Measurements from ENCODE around the gene IZUMO1.
"Not testable (repeated sequence)": the region's sequence is repeated elsewhere in the genome, so short reads cannot be mapped to it uniquely, and the experiment has no call there.

The IZUMO1 gene

DNA sequence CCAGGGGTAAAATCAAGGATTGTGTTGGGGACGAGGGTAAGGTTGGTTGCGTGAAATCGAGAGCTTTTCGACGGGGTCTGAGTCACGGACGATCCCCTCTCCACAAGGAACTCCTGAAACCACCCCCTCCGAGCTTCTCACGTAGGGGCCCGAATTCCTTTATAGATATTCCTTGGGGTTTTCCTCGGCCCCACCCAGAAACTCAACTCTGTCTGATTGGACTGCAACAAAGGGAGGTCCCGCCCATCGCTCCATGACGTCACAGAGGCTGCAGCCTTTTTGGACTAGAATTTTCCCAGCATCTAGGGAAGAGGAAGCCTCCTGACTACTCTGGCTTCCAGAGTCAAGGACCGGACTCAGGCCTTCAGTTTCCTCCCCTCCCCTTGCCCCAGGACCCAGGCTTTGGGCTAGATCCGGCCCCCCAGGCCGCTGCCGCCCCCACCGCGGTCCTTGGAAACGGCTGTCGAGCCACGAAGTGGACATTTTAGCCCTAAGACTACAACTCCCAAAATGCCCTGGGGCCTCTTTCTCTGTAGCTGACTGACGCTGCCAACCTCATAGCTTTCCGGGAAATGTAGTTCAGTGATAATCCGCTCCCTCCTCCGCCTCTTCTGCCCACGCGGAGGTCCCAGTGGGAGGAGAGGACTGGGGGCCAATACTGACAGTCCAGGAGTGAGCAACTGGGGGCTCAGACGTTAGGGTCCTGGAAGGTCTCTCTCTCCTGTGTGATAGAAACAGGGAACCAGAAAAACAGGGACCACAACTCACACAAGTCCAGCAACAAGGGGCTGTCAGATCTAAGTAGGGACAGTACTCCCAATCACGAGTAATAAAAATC is at the start of gene IZUMO1:
Gene IZUMO1, minus strand, starts transcription at position 172 of the 838 bp plus-strand sequence. CDS start 1,050 bp downstream, outside the sequence.
- no peak for DNase-seq

DNA sequence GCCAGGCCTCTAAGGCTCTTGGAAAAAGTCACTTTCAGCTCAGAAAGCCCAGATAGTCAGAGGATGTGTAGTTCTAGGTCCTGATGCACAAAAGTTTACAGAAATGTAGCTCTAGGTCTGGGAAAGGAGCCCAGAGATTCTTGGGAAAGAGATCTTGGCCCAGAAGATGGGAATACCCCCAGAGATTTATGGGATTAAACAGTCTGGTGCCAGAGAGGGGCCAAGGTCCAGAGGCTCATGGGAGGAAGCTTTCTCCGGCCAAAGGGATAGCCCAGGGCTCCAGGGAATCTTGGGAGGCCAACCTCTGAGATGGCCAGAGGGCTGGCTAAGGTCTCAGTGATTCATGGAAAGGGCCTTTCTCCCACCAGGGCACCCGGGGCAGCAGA is 49.0 kb upstream of the IZUMO1 start:
- no peak for DNase-seq

DNA sequence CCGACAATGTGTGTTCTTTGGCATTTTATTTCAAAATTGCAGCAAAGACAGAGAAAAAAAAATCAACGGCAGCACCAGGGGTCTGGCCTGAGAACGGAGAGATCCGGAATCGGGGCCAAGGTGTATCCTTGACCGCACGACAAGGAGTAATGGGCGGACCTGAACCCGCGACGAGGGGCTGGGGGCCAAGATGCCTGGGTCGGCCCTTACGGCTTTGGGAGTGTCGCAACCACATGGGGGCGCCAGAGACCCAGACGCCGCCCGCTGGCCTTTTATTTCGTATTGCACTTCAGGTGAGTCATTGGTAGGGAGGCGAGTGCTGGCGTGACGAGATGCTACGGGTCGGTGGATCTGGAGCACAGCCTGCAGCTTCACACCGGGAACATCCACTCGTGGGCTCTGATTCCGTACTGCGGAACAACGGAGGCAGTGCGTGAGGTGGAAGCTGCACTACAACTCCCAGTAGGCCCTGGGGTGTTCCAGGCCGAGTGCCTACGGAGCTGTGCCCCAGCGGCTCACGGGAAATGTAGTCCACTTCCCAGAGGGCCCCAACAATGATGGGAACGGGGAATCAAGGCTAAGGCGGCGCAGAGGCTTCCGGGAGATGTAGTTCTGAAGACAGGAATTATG is 48.5 kb upstream of the IZUMO1 start:
- peak; percentile 90 for DNase-seq

DNA sequence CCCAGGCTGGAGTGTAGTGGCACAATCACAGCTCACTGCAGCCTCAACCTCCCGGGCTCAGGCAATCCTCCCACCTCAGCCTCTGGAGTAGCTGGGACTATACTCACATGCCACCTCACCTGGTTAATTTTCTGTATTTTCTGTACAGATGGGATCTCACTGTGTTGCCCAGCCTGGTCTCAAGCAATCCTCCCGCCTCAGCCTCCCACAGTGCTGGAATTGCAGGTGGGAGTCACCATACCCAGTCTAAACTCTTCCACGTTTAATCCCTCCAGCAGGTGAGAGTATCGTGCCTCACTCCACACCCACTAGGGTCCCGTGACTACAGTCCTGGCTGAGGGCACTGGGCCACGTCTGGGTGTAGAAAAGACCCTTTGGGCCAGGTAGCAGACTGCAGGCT is 47.6 kb upstream of the IZUMO1 start:
- no peak for DNase-seq

DNA sequence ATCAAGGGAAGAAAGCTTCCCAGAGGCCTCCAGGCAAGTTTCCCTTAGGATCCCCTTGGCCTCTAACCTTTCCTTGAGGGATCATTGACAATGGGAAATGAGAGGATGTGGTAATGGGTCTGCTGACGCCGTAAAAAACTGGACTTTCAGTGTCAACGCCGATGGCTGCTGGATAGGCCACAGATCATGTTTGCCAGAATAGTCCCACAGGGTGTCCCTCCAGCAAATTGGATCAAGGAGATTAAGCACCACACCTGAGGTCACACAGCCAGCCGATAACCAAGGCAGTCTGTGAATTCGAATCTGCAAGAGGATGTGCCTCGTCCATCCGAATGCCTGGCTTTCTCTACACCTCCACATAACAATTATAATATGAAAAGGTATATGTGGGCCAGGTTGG is 46.6 kb upstream of the IZUMO1 start:
- no peak for DNase-seq

DNA sequence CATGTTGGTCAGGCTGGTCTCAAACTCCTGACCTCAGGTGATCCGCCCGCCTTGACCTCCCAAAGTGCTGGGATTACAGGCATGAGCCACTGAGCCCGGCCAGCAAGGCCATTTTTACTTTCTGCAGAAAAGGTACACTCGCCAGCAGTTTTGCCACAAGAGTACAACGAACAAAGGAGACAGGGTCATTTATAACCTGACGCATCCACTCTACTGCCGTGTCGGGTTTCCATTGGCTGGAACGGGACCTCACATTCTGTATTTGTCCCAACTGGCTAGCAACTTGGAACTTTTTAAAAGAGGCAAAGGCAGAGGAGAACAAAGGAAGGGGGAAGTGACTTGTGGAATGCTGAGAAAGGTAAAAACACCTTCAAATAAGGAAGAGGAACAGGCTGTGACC is 40.6 kb upstream of the IZUMO1 start:
- DNase-seq, result not testable (repeated sequence)

DNA sequence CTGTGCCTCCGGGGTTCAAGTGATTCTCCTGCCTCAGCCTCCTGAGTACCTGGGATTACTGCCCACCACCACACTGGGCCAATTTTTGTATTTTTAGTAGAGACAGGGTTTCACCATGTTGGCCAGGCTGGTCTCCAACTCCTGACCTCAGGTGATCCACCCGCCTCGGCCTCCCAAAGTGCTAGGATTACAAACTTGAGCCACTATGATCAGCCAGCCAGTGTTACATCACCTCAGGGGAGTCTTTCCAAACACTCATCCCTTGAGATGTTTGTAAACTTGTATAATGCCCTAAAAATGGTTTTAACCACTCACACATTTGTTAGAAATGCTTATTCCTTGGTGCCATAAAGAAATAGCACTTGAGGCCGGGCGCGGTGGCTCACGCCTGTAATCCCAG is 39.7 kb upstream of the IZUMO1 start:
- DNase-seq, result not testable (repeated sequence)

DNA sequence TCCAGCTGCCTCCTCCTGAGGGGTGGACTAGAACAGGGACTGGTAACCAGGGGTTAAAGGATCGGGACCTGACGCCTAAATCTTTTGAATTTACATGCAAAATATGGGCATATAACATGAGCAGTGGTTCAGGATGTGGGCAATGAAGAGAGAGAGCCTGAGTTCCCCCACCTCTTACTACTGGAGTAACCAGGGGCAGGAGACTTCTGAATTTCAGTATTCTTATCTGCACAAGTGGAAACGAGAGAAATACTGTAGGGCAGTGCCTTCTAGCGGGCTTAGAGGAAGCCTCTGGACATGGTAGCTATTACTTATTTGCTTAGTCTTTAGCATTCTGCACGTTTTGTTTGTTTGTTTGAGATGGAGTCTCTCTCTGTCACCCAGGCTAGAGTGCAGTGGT is 37.8 kb upstream of the IZUMO1 start:
- no peak for DNase-seq

DNA sequence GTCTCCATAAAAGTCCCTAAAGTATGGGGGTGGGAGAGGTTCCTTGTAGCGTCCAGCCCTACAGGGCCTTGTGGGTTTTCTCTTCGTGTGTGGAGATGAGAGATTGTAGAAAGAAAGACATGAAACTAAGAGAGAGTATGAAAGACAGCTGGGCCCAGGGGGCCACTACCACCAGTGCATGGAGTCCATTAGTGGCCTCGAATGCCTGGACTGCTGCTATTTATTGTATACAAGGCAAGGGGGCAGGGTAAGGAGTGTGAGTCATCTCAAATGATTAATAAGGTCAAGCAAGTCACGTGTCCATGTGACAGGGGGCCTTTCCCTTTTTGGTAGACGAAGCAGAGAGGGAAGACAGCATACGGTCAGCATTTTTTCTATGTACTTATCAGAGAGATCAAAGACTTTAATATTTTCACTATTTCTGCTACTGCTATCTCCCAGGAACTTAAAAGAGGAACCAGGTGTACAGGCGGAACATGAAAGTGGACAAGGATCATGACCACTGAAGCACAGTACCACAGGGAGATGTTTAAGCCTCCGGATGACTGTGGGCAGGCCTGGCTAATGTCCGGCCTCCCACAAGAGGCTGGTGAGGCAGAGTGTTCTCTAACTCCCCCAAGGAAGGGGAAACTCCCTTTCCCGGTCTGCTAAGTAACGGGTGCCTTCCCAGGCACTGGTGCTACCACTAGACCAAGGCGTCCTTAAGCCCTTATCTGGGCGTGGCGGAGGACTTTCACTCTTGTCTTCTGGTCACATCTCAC is 34.1 kb upstream of the IZUMO1 start:
- no peak for DNase-seq

DNA sequence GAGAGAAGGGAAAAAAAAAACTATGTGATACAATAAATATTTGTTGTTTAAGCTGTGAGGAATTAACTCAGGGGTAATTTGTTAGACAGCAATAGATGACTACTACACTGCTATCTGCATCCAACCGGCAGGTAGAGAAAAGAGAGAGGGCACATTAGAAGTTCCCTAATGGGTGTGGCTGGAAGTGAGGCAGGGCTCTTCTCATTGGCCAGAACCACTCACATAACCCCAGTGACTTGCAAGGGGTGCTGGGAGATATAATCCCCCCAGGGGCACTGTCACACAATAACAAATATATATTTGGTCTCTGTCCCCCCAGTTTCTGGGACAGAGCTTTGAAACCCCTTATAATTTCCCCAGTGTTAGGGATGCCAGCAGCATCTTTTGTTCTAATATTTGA is 32.9 kb upstream of the IZUMO1 start:
- no peak for DNase-seq

DNA sequence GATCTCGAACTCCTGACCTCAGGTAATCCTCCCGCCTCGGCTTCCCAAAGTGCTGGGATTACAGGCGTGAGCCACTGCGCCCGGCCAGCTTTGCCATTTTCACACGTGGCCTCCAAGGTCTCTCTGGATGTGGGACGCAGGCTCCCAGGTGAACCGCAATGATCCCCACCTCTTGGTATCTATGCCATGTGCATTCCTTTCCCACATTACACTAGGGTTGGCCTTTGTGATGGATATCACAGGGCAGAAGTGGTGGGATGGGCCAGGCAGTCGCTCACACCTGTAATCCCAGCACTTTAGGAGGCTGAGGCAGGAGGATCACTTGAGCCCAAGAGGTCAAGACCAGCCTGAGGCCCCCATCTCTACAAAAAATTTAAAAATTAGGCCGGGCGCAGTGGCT is 31.0 kb upstream of the IZUMO1 start:
- DNase-seq, result no peak

DNA sequence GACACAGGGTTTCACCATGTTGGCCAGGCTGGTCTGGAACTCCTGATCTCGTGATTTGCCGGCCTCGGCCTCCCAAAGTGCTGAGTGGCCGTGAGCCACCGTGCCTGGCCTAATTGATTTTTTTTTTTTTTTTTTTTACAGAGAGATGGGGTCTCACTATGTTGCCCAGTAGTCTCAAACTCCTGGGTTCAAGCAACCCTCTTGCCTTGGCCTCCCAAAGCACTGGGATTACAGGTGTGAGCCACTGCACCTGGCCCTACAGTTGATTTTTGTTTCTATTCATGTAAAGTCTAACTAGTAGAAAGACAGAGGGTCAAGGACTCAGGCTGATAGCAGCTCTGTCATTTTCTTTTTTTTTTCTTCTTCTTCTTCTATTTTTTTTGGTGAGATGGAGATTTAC is 30.4 kb upstream of the IZUMO1 start:
- no peak for DNase-seq

DNA sequence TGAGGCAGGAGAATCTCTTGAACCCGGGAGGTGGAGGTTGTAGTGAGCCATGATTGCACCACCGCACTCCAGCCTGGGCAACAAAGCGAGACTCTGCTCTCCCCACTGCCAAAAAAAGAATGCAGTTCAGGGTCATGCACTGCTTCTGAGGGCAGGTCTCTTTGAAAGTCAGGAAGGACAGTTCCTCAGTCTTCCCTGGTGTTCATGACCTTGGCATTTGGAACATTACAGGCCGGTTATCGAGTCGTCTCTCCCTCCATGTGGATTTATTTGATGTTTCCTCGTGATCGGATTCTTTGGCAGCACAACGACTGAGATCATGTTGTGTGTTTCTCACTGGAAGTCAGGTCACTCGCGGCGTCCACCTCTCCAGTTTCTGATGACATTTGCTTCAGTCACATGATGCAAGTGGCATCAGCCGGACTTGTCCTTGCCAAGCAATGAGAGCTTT is 25.8 kb upstream of the IZUMO1 start:
- no peak for DNase-seq

DNA sequence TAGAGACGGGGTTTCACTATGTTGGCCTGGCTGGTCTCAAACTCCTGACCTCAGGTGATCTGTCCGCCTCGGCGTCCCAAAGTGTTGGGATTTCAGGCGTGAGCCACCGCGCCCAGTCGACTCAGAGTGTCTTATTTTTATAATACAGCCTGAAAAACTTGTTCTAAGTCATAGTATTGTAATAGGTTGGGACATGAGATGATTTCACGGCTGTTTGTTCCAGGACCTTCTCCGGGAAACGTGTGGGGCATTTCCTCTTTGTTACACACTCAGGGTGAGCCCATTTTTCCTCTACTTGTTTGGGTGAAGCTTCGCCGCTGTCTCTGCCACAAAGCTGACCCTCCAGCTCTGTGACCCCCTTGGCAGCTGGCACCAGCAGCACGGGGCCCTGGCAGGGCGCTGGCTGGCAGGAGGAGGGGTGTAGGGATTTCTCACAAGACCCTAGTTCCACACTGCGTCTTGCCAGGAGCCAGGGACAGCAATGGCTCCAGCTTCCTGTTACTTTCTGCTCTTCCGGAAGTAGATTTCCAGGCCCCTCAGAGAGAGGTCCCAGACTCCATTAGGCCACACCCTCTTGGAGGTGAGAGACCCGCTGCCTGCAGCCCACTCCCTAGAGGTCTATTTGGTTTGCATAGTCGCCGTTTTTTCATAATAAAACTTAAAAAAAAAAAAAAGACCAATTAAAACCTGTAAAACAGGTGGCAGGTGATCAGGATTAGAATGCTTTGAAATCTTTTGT is 24.2 kb upstream of the IZUMO1 start:
- DNase-seq, result no peak

DNA sequence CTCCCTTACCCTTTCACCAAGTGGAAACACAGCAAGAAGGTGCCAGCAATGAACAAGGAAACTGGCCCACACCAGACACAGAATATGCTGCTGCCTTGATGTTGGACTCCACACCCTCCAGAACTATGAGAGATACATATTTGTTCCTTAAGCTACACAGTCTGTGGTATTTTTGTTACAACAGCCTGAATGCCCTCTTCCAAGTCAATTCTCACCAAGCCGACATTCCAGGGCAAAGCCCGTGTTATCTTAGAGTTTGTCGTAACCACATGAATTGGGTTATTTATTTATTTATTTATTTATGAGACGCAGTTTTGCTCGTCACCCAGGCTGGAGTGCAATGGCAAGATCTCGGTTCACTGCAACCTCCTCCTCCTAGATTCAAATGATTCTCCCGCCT is 23.6 kb upstream of the IZUMO1 start:
- DNase-seq, result no peak

DNA sequence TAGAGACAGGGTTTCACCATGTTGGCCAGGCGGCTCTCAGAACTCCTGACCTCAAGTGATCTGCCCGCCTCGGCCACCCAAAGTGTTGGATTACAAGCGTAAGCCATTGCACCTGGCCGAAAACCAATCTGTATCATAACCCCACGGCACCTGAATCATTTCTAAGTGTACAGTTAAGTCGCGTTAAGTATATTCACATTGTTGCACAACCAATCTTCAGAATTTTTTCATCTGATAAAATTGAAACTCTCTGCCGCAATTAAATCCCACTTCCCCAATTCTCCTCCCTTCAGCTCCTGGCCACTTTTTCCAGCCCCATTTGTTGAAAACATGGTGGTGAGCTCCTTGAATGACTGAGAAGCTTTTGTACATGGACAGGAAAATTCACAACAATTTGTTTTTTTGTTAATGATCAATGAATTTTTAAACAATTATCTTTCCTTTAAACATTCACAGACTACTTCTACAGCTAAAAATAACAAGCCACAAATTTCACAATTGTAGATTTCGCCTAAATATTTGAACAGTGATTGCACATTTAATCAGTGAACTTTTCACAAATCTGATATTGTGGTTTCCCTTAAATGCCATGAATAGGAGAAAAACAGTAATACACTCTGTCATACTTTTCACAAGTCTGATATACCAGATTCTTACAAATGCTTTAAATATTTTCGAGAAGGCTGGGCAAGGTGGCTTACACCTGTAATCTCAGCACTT is 22.4 kb upstream of the IZUMO1 start:
- no peak for DNase-seq

DNA sequence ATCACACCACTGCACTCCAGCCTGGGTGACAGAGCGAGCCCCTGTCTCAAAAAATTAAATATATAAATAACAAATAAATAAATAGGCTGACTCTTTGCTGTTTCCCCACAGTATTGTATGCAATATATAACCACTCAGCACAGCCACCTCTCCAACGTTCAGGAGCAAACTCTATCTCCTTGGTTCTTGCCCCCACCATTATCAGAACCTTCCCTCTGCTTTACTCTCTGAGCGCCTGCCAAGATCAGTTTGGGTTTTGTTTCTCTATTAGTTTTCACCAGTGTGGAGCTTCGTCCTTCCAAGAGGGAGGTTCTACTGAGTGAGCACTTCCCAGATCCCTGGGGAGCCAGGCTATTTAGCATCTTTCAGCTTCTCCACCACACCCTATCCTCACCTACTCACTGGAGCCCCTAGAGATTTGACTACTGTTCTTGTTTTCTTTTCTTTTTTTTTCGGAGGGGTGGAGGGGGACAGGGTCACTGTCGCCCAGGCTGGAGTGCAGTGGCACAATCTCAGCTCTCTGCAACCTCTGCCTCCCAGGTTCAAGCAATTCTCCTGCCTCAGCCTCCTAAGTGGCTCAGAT is 21.6 kb upstream of the IZUMO1 start:
- DNase-seq, result not testable (repeated sequence)

DNA sequence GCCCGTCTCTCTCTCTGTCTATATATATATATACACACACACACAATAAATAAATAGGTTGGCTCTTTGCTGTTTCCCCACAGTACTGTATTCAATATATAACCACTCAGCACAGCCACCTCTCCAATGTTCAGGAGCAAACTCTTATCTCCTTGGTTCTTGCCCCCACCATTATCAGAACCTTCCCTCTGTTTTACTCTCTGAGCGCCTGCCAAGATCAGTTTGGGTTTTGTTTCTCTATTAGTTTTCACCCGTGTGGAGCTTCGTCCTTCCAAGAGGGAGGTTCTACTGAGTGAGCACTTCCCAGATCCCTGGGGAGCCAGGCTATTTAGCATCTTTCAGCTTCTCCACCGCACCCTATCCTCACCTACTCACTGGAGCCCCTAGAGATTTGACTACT is 19.1 kb upstream of the IZUMO1 start:
- not testable (repeated sequence) for DNase-seq

DNA sequence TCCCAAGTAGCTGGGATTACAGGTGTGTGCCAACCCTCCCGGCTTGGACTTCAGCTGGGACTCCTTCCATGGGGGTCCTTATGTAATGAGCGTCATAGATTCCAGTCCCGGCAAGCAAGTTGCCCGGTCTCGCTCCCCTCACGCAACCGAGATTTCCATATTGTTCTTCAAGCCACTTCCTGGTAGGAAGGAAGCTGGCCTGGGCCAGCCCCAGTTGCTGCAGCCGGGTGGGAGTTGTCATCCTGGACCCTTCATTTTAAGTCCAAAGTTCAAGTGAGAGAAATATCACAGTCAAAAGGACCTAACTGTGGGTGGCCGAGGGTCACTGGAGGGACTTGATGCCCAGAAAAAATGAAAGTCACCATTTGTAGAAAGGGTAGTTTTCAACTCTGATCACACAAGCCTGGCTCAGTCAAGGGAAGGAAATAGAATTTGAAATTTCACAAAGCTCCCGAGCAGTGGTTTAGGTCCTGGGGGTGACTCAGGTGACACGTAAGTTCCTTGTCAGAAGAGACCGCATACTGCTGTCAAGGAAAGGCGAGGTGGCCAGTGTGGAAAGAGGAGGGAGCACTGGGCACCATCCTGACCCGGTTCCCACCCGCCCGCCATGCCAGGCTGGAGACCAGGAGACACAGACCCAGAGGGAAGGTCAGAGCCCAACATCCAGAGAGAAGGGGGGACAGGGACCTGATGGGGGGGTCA is 13.9 kb upstream of the IZUMO1 start:
- no peak for DNase-seq

DNA sequence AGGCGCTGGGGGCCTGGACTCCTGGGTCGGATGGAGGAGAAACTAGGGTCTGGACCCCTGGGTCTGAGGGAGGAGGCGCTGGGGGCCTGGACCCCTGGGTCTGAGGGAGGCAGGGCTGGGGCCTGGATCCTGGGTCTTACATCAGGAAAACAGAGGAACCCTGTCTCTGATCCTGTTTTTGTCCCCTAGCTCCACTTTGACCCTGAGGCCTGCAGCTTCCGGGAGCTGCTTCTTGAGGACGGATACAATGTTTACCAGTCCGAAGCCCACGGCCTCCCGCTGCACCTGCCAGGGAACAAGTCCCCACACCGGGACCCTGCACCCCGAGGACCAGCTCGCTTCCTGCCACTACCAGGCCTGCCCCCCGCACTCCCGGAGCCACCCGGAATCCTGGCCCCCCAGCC is 11.0 kb upstream of the IZUMO1 start:
- no peak for DNase-seq

DNA sequence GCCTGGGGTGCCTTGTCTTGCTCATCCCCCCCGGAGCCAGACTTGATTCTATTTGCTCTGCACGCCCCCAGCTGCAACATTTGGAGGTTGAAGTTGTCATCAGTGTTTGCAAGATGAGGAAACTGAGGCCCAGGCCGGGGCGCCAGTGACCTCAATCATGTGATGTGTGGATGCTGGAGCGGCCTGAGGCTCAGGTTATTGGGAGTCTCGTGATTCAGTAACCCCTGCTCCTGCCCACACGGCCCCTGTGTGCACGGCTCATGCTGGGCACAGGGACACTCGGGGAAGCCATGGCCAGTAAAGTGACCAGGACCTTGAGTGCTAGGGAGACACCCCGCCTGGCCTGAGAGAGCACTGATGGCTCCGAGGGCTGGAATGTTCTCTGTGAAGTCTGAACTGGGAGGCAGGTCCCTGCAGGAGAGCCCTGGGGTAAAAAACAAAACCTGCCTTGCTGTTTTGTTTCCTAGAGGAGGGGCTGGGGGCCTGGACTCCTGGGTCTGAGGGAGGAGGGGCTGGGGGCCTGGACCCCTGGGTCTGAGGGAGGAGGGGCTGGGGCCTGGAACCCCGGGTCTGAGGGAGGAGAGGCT is 10.5 kb upstream of the IZUMO1 start:
- DNase-seq, result no peak

Data from NCI-H2227 treated with DMSO at 0.1 percent for 48 hours (cell line).